Ascending aorta (tissue), 2 donors: Measurements from ENCODE around the gene ABLIM2. TPM values are rescaled to one million over a fixed set of nuclear protein-coding genes. Genes with fewer than 3 reads are reported as not detected.

Experiments used
- DNase-seq, 2 donors: peaks; one replicate each; pipeline ENCODE4 v3.0.0-alpha.2; 2019; ENCODE audit warnings: low spot score in 2 of 2
- H3K27ac ChIP-seq, 2 donors: fragments of 200-600 bp; sonication (generic); one replicate each; pipeline ENCODE4 v1.5.1; 2016 to 2017; ENCODE audit warnings: mild to moderate bottlenecking in 1 of 2
- H3K27me3 ChIP-seq: fragments of 200-600 bp; sonication (generic); one replicate; pipeline ENCODE4 v1.5.1; 2017
- H3K36me3 ChIP-seq, 2 donors: fragments of 200-600 bp; sonication (generic); one replicate each; pipeline ENCODE4 v1.5.1; 2016
- H3K4me1 ChIP-seq, 2 donors: fragments of 200-600 bp; sonication (generic); one replicate each; pipeline ENCODE4 v1.5.1; 2016 to 2017; ENCODE audit warnings: mild to moderate bottlenecking in 1 of 2
- H3K4me3 ChIP-seq, 2 donors: fragments of 200-600 bp; sonication (generic); one replicate each; pipeline ENCODE4 v1.5.1; 2016 to 2017; ENCODE audit warnings: mild to moderate bottlenecking in 1 of 2
- H3K9me3 ChIP-seq, 2 donors: fragments of 200-600 bp; sonication (generic); one replicate each; pipeline ENCODE4 v1.5.1; 2016
- intact Hi-C: fragments of 100-400 bp; cut with DNase I; formaldehyde crosslinking; loops from one replicate; pipeline ENCODE4 v1.15.1; 2023
- total RNA-seq: library from RNA; depleted of rRNA; stranded (reverse); fragments of >200 nt; gene quantifications from one replicate; pipeline ENCODE4 v1.1.0, GENCODE V29; 2016
- TF ChIP-seq, protein P1 (sequence below), 3 experiments: fragments of 200-600 bp in 2 of 3; fragments of 450-650 bp in 1 of 3; sonication (generic) in 2 of 3; IDR thresholded peaks; one replicate each; pipeline ENCODE4 v1.5.1; 2016 to 2019; ENCODE audit warnings: antibody characterized with exemption in 3 of 3, mild to moderate bottlenecking in 1 of 3, moderate library complexity in 1 of 3

ABLIM2 gene
- total RNA-seq, 1 donor from 2014 or later: 30.8 TPM

DNA sequence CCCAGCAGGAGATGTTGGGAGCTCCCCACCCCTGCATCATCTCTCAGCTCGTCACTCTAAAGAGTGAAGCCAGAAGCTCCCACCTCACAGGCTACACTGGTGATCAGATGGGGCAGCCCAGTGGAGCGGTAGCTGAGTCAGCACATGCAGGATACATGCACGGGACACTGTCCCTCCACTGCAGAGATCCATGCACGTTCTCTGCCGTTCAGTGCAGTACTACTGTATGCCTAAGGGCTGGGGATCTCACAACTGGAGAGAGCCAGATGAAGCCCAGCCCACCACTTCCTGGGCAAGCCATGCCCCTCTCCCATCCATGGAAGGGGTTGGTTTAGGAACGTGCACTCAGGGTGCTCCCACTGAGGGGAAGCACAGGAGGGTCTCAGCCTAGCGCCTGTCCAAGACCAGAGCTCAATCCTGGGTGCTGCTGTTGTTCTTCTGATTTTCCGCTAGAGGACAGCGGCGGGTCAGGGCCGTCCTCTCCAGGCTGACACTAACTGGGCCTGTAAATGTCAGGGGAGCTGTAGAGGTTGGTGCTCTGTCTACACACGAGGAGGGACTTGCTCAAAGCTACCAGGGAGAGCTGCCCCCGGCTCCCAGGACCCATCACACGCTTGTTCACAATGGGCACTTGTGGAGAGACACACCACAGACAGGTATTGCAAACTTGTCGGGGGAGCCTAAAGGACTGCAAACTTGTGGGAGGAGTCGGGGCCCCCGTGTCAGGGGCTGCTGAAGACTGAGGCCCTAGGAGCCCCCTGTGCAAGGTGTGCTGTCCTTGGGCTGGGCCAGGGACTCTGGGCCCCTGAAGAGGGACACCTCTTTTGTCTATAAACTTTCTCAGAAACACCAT is 18.2 kb upstream of the ABLIM2 start:
- Histone ChIP-seq H3K9me3 (no peaks in the 10 kb centered on the region), H3K36me3 (no peaks in the 10 kb centered on the region), H3K27me3 (no peaks in the 10 kb centered on the region), H3K4me1 (no peaks in the 10 kb centered on the region), H3K27ac (no peak overlapping the region), H3K4me3 (no peak overlapping the region)
- TF ChIP-seq, protein P1, sequence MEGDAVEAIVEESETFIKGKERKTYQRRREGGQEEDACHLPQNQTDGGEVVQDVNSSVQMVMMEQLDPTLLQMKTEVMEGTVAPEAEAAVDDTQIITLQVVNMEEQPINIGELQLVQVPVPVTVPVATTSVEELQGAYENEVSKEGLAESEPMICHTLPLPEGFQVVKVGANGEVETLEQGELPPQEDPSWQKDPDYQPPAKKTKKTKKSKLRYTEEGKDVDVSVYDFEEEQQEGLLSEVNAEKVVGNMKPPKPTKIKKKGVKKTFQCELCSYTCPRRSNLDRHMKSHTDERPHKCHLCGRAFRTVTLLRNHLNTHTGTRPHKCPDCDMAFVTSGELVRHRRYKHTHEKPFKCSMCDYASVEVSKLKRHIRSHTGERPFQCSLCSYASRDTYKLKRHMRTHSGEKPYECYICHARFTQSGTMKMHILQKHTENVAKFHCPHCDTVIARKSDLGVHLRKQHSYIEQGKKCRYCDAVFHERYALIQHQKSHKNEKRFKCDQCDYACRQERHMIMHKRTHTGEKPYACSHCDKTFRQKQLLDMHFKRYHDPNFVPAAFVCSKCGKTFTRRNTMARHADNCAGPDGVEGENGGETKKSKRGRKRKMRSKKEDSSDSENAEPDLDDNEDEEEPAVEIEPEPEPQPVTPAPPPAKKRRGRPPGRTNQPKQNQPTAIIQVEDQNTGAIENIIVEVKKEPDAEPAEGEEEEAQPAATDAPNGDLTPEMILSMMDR (IDR thresholded peaks at IDR 0.05): peak; percentile 67 to 78 (median 75)
- no peak for DNase-seq
- intact Hi-C loops: no loop called here

DNA sequence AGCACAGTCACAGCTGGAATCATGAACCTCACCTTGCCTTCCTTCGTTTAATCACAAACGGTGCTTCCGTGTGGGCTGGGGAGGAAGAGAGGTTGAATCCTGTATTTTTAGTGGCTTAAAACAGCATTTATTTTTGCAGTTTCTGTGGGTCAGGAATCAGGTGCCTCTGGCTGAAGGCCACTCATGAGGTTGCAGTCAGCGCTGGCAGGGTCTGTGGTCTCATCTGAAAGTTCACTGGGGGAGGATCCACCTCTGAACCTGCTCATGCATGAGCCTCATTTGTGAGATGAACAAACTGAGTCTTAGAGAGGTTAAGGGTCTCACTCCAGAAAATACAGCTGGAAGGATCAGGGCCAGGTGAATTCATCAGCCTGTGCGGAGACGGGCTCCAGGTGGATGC is 17.1 kb upstream of the ABLIM2 start:
- intact Hi-C loops: no loop called here
- Histone ChIP-seq H3K9me3 (no peaks in the 10 kb centered on the region), H3K36me3 (no peaks in the 10 kb centered on the region), H3K4me1 (no peaks in the 10 kb centered on the region), H3K4me3 (no peak overlapping the region), H3K27me3 (no peaks in the 10 kb centered on the region), H3K27ac (no peak overlapping the region)
- TF ChIP-seq, protein P1 (IDR thresholded peaks at IDR 0.05): no peak
- no peak for DNase-seq

- no peaks in the 10 kb centered on the region for H3K27me3 ChIP-seq
- intact Hi-C loops: no loop called here
Observed at GRCh38 chr4:8174970-8175369, 16.4 kb upstream of the ABLIM2 start.

DNA sequence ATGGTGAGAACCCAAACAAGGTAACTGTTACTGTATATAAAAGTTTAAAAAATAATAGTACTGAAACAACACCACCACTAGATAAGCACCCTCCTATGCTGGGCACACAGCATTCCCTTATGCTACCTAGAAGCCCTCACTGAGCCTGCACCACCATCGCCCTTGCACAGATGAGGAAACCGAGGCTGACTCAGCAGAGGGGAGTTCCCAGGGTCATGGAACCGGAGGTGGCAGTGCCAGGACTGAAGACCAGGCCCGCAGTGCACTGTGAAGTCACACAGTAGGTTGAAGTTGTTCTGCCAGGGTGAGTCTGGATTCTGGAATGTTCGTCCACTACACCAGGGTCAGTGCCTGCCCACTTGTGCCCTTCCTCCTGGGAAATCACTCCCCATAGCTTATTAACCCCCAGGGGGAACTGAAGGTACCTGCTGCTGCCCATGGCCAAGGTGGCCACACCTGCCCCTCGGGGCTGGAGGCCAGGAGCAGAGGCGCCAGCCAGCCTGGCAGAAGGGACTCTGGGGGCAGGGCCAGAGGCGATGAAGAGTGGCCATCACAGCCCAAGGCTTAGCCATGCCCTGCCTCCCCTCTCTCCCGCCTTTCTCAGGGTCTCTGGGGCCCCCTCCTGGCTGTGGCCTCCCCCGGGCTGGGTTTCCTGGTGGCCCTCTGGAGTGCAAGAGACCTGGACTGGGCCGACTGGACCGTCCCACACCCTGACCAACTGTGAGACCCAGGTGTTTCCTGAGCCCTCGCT is 15.1 kb upstream of the ABLIM2 start:
- H3K4me3 ChIP-seq: no peak overlapping the region
- no peak for DNase-seq
- TF ChIP-seq, protein P1 (IDR thresholded peaks at IDR 0.05): no peak
- H3K27me3 ChIP-seq: no peaks in the 10 kb centered on the region
- H3K36me3 ChIP-seq: no peaks in the 10 kb centered on the region
- intact Hi-C loops: no loop called here
- no peak overlapping the region for H3K27ac ChIP-seq
- no peaks in the 10 kb centered on the region for H3K9me3 ChIP-seq
- H3K4me1 ChIP-seq: no peaks in the 10 kb centered on the region

More at GRCh38 chr4:8174970-8175369, 16.4 kb upstream of the ABLIM2 start:
- Histone ChIP-seq H3K27ac (no peak overlapping the region), H3K4me1 (no peaks in the 10 kb centered on the region), H3K4me3 (no peak overlapping the region), H3K9me3 (no peaks in the 10 kb centered on the region), H3K36me3 (no peaks in the 10 kb centered on the region)
- TF ChIP-seq, protein P1 (IDR thresholded peaks at IDR 0.05): no peak
- no peak for DNase-seq

DNA sequence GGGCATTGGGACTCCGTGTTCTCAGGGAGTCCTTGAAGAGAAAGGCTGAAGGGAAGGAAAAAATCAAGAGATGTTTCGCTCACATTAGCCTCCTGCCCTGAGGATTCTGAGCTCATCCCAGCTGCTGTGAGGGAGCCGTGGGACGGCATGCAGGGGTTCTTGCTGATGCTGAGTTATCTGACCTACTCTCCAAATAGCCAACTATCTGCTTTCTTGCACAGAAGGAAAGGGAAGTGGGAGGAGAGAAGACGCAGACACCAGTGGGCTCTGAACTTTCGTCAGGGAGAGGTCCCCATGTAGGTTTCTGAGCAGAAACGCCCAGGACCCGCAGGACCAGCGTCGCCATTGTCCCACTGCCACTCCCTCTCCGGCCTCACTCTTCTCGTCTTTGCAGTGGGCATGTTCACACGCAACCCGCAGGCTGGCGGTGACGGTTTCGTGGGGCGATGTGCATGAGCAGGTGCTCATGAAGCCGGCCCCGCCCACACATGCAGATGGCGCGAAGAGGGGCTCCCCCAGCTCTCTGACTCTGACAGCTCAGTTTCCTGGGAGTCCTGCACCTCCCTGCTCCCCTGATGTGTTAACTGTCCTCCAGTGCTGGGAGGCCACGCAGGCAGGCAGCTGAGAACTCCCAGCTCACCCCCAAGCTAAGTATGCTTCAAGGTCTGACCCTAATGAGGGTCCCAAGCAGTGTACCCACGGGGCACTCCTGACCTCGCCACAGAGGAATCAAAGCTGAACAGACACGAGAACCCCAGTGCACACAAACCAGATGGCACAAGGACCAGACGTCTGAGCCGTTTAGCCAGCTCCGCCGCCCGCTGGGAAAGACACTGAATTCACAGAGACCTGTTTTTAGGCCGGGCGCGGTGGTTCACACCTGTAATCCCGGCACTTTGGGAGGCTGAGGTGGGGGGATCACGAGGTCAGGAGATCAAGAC is 13.6 kb upstream of the ABLIM2 start:
- intact Hi-C loops: no loop called here
- no peak overlapping the region for H3K27ac ChIP-seq
- no peaks in the 10 kb centered on the region for H3K36me3 ChIP-seq
- DNase-seq: no peak
- H3K4me1 ChIP-seq: no peaks in the 10 kb centered on the region
- no peak overlapping the region for H3K4me3 ChIP-seq
- no peaks in the 10 kb centered on the region for H3K9me3 ChIP-seq
- TF ChIP-seq, protein P1 (IDR thresholded peaks at IDR 0.05): no peak
- no peaks in the 10 kb centered on the region for H3K27me3 ChIP-seq
